Stimulated activated naive CD4-positive, alpha-beta T cell treated with Interleukin-2 at 50 U/mL for 16 hours (primary cell): ENCODE data around the gene GPR152.

Experiments
- DNase-seq: peaks from one replicate; lab custom pipeline; 2025; lab: John Stamatoyannopoulos, UW

Gene GPR152

DNA sequence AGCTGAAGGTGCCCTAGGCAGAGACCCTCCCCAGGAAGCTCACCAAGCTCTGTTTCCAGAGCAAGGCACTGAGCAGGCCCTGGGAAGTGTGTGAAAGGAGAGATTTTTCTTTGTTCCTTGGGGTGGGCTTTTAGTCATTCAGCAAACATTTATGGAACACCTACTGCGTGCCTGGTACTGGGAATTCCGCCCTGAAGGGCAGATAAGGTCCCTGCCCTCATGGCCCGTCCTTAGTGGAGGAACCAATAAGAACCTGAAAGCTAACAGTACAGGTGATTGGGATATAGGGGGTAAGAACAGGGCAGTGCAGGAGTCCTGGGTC is 12.6 kb upstream of the GPR152 start:
- DNase-seq: no peak

DNA sequence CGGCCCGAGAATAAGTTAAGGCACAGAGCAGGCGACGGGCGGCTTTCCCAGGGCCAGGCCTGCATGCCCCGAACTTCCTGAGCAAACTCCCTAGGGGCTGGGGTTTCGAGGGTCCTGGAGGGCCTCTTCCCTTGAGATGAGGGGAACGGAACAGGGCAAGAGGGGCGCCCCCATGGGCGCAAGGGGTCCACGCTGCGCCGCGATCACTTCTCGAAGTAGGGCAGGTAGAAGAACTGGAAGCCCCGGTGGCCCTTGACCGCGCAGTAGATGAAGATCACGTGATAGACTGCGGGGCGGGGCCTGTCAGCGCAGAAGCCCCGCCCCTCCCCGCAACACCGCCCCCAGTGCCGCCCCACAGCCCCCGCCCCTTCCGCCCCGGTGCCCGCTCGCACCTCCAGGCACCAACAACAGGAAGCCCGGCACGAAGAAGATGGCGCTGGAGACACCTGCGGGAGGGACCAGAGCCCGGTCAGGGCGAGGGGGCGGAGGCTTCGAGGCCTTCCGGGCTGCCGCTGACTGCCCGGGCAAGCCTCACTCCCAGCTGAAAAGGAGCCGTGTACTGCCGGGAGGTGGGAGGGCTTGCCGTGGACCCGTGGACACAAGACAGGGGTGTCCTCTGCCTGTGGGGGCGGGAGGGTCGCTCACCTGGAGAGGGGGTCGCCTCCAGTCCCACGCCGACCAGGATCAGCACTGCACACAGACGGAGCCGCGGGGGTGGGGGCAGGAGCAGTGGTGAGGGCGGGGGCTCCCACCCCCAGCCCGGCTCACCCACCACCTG is 12.1 kb upstream of the GPR152 start:
- peak; percentile 90 for DNase-seq

DNA sequence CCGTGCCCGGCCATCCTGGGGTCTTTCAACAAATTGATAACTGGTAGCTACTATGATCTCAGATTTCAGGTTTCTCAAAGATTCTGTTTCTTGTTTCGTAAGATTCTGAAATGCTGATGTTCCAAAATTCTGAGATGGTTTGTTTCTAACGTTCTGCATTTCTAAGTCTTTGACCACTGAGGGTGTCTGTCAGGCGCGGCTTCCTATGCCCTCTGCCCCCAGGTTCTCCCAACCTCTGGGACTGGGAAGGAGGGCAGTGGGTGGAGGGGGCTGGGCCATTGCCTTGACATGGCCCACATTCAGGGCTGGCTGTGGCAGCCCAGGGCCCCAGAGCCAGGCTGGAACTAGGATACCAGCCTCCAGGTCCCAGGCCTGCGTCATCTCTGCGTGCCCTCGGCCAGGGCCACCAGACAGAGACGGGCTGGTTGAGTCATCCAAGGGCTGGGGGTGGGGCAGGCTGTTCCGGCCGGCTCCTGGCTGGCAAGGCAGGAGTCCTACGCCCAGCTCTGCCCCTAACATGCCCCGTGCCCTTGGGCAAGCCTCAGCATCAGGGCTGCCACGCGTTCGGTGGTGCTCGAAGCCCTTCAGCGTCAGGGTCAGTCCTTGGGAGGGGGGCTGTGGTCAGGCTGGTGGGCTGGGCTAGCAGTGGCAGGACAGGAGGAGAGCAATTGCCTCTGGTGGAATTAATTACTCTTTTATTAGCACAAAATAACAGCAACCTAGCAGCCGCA is 11.3 kb upstream of the GPR152 start:
- no peak for DNase-seq

DNA sequence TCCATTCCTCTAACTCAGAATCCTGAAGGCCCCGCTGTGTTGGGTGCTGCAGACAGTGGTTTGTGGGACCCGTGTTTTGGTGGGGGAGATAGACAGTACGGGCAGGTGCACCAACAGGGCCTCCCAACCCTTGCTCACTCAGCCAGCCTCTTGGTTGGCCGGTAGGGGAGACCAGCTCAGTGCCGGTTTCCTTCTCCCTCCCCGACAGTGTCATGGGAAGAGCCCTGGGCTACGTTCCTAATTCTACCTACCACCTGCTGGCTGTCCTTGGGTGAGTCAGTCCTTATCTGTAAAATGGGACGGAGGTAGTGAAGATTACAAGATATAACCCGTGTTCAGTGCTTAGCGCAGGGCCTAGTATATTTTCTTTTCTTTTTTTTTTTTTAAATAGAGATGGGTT is 10.7 kb upstream of the GPR152 start:
- DNase-seq: no peak

DNA sequence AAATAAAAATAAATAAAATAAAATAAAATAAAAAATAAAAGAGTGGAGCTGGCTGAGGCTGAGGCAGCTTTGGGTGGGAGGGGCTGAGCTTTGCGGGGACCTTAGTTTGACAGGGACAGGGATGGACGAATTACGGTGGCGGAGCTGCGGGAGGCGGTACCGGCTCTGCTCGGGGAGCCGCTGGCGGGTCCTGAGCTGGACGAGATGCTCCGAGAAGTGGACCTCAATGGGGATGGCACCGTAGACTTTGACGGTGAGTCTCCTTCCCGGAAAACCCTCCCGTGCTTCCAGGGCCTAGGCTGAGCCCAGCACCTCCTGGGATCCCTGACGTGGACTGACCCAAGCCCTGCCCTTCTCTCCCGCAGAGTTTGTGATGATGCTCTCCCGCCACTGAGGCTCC is 5.7 kb upstream of the GPR152 start:
- DNase-seq: no peak

DNA sequence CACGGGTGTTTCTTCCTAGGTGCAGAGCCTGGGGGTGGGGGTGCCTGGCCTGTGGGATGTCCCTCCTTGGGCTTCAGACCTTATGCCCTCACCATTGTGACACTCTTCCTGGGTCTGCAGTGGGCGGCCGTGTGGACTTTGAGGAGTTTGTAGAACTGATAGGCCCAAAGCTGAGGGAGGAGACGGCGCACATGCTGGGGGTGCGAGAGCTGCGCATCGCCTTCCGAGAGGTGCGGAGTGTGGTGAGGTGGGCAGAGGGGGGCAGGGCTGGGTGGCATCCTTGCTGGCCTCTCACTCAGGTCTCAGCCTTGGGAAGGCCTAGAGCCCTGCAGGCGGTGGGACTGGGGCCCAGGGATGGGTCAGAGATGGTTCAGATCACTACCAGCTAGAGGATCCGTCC is 4.9 kb upstream of the GPR152 start:
- DNase-seq: no peak

DNA sequence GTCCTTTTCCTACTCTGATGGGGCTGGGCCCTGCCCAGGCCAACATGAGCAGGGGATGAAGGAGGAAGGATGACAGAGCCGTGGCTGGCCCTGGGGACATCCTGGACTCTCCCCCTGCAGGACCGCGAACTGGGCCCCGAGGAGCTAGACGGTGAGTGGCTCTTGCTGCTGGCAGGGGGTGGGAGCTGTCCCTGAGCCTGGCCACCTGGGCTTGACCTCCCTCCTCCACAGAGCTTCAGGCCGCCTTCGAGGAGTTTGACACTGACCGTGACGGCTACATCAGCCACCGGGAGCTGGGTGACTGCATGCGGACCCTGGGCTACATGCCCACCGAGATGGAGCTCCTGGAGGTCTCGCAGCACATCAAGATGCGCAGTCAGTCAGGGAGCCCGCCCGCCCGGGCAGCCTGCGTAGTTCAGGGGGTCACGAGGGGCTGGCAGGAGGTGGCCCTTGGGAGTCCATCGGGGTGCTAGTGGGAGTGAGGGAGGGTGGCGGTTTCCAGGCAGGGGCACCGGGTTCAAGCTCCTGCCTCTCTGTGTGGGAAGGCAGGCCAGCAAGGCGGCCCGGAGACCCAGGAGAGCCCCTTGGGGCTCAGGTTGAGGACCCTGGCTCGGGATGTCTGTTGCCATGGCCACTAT is 3.7 kb upstream of the GPR152 start:
- no peak for DNase-seq

DNA sequence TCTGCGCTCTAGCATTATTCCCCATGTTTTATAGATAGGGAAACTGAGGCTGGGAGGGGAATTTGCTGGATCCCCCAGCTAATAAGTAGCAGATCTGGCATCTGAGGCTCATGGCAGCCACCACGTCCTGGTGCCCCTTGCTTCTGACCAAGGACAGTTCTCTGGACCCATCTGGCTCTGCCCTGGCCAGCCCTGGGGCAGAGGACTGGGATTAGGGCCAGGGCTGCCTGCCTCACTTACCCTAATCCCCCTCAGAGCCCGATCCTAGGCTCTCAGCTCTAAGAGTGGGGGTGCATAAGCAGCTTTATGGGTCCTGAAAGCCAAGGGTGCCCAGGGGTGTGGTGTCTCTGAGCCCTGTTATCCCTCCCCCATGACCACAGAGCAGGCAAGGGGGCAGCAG is 2.5 kb upstream of the GPR152 start, which contains the start of gene CABP4:
Gene CABP4, plus strand, starts transcription at position 301 of the 400 bp plus-strand sequence. Its CDS starts 70 bp downstream, at position 371.
- DNase-seq: no peak

DNA sequence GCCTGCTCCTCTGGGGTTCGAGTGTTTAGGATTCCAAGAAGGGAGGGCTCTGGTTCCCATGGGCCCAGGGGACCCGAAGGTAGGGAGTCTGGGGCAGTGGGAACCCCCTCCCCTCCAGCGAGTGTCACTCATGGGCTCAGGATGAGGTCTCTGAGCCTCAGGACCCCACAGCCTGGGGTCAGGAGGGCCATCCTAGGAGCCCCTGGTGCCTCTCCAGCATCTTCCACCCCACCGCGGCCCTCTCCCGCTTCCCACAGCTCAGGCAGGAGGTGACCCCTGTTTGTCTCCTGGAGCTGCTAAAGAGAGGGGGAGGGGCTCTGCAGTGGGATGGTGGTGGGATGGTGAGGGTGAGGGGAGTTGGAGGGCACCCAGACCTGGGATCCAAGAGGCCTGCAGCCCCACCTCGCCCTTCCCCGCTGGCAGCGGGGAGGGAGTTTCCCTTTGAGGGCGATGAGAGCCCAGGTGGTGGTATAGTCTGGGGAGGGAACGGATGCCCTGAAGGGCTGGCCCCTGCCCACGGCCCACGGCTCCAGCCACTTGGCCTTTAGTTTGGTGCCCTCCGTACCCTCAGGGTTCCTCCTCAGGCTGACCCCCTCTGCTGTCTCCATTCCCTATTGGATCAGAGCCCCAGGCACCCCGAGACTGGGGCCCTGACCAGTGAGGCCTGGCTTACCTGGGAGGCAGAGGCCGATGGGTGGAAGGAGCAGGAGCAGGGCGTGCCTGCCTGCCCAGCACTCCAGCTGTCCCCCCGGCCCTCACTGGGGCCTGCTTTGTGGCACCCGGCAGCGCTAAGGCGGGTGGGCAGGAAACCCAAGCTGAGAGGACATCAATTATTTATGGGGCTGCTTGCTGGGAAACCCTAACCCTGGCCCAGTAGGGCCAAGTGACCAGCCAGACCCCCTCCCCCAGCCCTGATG is 1.5 kb upstream of the GPR152 start:
- no peak for DNase-seq

DNA sequence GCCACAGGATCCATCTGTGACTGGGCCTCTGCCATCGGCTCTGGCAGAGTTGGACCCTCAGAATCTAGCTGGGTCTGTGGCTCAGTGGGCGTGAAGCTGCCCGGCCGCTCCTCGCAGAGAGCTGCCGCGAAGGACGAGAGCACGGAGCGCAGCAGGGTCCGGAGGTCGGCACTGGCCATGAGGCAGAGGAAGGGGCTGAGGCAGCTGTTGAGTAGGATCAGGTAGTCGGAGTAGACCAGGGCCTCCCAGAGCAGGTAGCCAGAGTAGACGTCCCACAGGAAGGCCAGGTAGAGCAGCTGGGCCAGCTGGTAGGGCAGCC is 912 bp downstream of the GPR152 start:
- no peak for DNase-seq

DNA sequence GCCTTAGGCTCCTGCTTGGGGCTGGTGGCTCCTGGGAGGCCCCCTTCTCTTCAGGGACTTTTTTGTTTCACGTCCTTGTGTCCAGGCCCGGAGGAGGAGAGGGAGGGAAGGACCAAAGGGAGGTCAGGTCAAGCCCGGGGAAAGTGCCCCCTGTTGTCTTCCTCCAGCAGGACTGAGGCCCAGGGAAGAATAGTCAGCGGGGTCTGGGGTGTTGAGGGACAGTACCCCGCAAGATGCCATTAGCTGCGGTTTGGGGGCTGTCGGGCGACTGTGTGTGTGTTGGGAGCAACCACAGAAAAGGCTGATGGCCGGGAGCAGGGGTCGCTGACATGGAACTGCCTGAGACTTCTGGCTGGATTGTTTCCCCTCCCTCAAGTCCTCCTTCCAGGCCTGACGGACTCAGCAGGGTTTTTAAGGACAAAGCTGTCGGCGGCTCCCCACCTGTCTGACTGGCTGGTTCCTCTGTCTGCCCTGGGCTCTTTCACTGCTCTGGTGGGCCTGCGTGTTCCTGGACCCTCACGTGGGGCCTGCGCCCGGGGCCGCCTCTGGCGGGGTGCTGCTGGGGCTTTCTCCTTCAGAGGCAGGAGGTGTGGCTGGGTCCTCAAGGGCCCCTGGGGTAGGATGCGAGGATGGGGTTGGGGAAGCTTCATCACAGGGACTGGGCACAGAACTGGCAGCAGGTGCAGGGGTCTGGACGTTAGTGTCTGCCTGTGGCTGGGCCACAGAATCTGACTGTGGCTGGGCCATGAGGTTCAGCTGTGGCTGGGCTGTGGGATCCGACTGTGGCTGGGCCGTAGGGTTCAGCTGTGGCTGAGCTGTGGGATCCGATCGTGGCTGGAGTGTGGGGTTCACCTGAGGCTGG is 1.5 kb downstream of the GPR152 start:
- DNase-seq: no peak

DNA sequence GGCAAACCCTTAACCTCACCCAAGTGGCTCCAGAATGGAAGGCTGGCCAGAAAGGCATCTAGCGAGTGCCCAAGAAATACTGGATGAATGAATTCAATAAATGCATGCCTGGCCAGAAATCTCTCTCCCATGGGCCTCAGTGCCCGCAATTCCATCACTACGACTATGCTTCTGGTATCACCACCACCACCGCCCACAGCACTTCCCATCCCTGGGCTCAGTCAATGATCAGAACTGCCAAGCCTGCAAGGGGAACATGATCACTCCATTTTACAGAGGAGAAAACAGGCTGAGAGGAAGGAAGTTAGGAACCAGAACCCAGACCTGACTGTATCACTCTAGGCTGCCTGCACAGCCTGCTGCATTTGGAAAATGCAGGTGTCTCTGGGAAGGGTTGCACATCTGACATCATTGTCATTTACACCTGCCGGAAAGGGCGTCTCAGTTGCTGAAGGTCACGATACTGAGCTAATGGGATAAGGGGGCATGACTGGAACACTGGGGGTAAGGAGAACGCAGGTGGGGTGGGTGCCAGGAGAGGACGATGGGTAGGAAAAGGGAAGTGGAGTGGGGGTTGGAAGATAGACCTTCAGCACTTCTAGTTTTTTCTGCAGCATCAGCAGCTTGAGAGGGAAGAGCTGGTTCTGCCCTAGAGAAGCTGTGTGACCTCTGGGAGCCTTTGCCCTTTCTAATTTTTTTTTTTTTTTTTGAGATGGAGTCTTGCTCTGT is 3.2 kb downstream of the GPR152 start:
- no peak for DNase-seq

DNA sequence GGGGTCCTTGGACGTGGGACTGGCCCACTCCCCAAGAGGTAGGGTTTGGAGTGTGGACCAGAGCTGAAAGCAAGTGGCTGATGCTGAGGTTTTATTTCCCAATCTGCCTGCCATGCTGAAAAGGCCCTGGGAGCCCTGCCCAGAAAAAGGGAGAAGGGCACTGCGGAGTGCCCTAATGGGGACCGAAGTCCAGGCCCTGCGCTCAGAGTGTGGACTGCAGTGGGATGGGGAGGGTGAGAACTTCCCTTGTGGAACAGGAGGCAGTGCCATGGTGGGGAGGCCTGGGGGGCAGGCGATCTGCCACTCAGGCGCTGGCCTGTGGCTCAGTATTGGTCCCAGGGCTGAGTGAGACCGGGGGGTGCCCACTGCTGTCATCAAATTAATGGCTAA is 4.3 kb downstream of the GPR152 start:
- DNase-seq: no peak

DNA sequence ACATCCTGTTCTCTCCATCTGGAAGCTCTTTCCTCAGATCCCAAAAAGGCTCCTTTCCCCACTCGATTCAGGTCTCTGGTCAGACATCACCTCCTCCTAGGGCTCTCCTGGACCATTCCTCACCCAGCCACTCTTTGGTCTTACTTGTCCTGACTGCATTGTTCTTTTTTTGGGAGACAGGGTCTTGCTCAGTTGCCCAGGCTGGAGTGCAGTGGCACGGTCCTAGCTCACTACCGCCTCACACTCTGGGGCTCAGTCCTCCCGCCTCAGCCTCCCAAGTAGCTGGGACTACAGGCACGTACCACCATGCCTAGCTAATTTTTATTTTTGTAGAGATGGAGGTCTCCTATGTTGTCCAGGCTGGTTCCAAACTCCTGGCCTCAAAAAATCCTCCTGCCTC is 7.0 kb downstream of the GPR152 start:
- DNase-seq: no peak

DNA sequence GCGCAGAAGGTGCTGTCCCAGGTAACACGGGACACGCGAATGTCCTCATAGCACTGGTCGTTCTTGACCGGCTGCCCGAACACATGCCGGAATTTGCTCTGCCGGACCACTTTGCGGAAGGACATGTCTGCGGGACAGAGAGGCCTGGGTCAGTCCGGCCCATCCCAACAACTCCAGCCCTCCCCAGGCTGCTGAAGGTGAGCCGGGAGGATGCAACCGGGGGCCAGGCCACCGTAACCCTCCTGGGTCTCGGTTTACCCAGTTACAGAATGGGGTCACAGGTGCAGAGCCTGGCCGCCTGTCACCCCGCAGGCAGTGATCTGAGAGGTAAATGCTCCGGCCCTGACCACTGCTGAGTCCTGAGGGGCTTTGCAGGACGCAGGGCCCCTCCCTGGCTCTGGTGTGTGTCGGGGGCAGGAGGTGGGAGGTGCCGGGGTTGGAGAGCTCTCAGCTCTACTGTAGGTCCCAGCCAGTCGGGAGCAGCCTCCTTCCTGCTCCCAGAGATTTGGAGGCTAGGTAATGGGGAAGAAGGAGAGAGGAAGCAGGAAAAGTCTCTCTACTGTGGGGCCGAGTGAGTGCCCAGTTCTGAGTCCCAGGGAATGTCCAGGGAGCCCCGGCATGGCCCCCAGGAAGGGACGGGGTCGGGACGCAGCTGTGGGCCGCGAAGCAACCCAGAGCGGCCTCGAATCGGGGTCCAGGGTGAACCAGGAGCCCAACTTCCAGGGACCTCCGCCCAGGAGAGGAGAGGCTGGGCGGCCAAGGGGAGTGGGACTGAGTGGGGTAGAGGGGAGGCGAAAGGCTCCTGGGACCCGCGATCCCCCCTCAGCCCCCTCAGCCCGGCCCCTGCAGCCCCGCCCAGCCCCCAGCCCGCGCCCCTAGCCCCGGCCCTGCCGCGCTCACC is 9.8 kb downstream of the GPR152 start:
- DNase-seq: no peak

DNA sequence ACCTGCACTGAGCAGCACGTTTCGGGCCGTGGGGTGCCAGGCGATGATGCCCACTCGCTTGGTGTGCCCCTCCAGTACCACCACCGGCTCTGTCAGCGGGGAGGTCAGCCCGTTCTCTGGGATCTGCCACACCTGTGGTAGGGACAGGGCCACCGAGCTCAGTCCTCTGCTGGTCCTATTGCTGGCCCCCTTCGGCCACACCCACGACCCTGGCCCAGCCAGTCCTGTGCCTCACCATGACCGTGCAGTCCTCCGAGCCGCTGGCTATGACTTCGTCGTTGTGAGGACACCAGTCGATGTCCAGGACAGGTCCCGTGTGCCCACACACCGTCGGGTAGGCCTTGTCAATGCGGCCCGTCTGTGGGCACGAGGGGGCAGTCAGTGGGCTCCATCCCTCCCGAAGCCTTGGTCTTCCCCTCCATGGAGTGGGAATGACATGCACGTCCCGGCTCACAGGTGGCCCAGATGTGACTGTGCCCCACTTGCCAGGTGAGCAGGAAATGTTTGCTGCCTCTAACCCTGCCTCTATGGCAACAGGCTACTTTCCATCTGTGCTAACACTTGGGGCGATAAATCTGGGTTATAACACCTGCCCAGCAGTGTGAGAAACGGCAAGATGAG is 10.7 kb downstream of the GPR152 start:
- no peak for DNase-seq

DNA sequence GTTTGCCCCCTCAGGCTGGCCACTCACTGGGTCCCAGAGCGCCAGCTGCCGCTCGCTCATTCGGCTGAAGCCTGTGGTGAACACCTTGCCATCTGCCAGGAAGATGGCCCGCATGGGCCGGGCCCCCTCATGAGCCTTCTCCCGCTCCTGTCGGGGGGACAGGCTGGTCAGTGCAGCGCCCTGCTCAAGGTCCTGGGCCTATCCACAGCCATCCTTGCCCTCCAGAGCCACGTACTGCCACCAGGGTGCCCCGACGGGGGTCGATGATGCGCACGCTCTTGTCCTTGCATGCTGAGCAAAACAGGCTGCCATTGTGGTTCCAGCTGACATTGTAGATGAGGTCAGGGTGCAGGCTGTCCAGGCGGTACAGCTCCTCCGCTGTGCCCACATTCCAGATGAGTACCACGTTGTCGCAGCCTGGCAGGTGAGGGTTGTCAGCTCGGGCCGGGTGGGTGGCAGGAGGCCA is 11.4 kb downstream of the GPR152 start:
- DNase-seq: no peak

DNA sequence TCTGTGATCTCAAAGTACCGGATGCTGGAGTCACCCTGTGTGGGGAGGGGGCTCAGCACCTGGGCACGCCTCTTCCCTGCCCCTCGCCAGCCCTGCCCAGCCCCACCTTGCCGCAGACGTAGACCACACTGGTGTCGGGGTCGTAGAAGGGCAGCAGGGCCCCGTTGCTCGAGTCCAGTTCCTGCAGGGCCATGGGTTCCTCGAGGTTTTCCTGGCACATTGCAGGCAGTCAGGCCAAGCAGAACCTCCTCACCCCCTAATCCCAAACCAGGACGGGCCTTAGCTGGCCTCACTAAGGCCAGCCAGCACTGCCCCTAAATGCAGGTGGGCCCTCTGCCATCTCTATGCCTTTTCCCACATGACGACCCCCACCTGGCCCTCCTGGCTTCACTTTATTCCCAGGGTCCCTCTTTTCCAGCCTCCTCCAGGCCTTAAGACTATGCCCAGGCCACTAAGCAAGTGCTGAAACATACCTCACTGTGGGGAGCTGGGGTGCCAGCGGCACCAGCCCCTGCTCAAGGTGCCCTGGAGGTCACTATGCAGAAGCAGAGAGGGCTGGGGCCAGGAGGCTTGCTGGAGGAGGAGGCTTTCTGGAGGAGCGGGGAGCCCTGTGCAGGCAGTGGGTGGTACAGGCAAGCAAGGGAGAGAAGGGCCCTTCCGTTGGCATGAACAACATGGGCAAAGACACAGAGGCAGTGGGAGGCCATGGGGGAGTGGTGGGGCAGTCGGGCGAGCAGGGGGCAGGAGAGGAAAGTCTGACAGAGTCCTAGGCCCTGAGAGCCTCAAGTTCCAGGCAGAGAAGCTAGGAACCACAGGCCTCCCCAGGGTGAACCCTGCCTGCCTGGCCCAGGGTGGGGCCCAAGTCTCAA is 12.1 kb downstream of the GPR152 start:
- DNase-seq: no peak
